Fibroblast of lung (primary cell): ENCODE measurements around the gene NR6A1. TPM values are rescaled to one million over a fixed set of nuclear protein-coding genes. Genes with fewer than 3 reads are reported as not detected.

Experiments
- DNase-seq, 2 donors: peaks; one replicate each; pipeline versions ENCODE4 v3.0.0 to v3.0.0-alpha.2; 2010; ENCODE audit warnings: low read depth in 2 of 2
- H2AFZ ChIP-seq: 2 replicates; pipeline ENCODE4 v1.5.1; 2012; ENCODE audit warnings: low read length, control low read depth, inconsistent platforms
- H3K27ac ChIP-seq: 2 replicates; pipeline ENCODE4 v1.5.1; 2011; ENCODE audit warnings: low read length, control low read depth; ENCODE audit not compliant: insufficient read depth
- H3K27me3 ChIP-seq: 2 replicates; pipeline ENCODE4 v1.5.1; 2011; ENCODE audit warnings: mild to moderate bottlenecking, low read length; ENCODE audit not compliant: control insufficient read depth, insufficient read depth
- H3K36me3 ChIP-seq: 2 replicates; pipeline ENCODE4 v1.5.1; 2011; ENCODE audit warnings: low read length; ENCODE audit not compliant: control insufficient read depth, insufficient read depth
- H3K4me1 ChIP-seq: 2 replicates; pipeline ENCODE4 v1.5.1; 2011; ENCODE audit warnings: low read length; ENCODE audit not compliant: control insufficient read depth, insufficient read depth; ENCODE audit errors: extremely low read depth
- H3K4me2 ChIP-seq: 2 replicates; pipeline ENCODE4 v1.5.1; 2011; ENCODE audit warnings: low read length, control low read depth; ENCODE audit not compliant: insufficient read depth; ENCODE audit errors: extremely low read depth
- H3K4me3 ChIP-seq, 4 experiments: fragments of 200-600 bp in 1 of 4; sonication (generic) in 1 of 4; replicated peaks in 1 of 4; 2 replicates each; pipeline ENCODE4 v1.5.1; 2011 to 2016; ENCODE audit warnings: low read length in 4 of 4, low read depth in 3 of 4, mild to moderate bottlenecking in 3 of 4, control low read depth in 2 of 4, inconsistent platforms in 1 of 4, mixed read lengths in 1 of 4; ENCODE audit not compliant: insufficient read depth in 1 of 4; ENCODE audit errors: control extremely low read depth in 1 of 4
- H3K79me2 ChIP-seq: 2 replicates; pipeline ENCODE4 v1.5.1; 2012; ENCODE audit warnings: mild to moderate bottlenecking, low read length, inconsistent platforms; ENCODE audit not compliant: control insufficient read depth, insufficient read depth
- H3K9ac ChIP-seq: 2 replicates; pipeline ENCODE4 v1.5.1; 2011; ENCODE audit warnings: mild to moderate bottlenecking, low read length, control low read depth; ENCODE audit not compliant: insufficient read depth
- H3K9me3 ChIP-seq: 2 replicates; pipeline ENCODE4 v1.5.1; 2012; ENCODE audit warnings: low read depth, low read length; ENCODE audit not compliant: control insufficient read depth, insufficient read depth
- H4K20me1 ChIP-seq: 2 replicates; pipeline ENCODE4 v1.5.1; 2011; ENCODE audit warnings: low read length; ENCODE audit not compliant: control insufficient read depth, insufficient read depth; ENCODE audit errors: extremely low read depth
- EZH2 ChIP-seq: IDR thresholded peaks from 2 replicates; pipeline ENCODE4 v1.5.1; 2012; ENCODE audit warnings: low read length, control low read depth, mild to moderate bottlenecking; ENCODE audit errors: missing control alignments
- polyA plus RNA-seq, 2 donors: library from polyadenylated mRNA; depleted of rRNA in 1 of 2; stranded (reverse) in 1 of 2; unstranded in 1 of 2; fragments of >200 nt; gene quantifications; 2 replicates each; pipeline ENCODE4 v1.2.1, GENCODE V29; 2011 to 2012; ENCODE audit warnings: missing spikeins in 1 of 2
- total RNA-seq: library from RNA; depleted of rRNA; stranded (reverse); fragments of >200 nt; gene quantifications from 2 replicates; pipeline ENCODE4 v1.2.1, GENCODE V29; 2014
- TF ChIP-seq, protein P1 (sequence below), 2 donors: IDR thresholded peaks in 1 of 2; conservative IDR thresholded peaks in 1 of 2; 1 replicate in 1 of 2; 2 replicates in 1 of 2; pipeline ENCODE4 v1.5.1; 2011 to 2012; ENCODE audit warnings: low read length in 2 of 2, control low read depth in 1 of 2, inconsistent platforms in 1 of 2, low read depth in 1 of 2, mild to moderate bottlenecking in 1 of 2

Gene NR6A1
- total and polyA plus RNA-seq, 2 donors (not counting 1 experiment from before 2014, with no cell fraction given), result 0.07 to 0.50 TPM

DNA sequence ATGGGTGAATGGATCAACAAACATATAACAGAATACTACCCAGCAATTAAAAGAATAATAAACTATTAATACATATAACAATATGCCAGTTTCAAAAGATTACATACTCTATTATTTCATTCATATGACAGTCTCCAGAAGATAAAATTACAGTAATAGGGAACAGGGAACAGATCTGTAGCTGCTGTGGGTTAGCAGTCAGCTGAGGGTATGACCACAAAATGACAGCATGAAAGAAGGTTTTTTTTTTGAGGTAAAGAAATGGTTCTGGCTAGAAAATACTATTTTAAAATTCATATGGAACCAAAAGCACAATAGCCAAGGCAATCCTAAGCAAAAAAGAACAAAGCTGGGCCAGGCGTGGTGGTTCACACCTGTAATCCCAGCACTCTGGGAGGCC lies 190.9 kb downstream of the NR6A1 start:
- H3K9me3 ChIP-seq, result no peaks in the 10 kb centered on the region
- no peaks in the 10 kb centered on the region for H3K36me3 ChIP-seq
- H3K4me1 ChIP-seq, result no peaks in the 10 kb centered on the region
- no peak overlapping the region for H3K27ac ChIP-seq
- no peak overlapping the region for H3K4me3 ChIP-seq
- no peak overlapping the region for H3K9ac ChIP-seq
- no peaks in the 10 kb centered on the region for H3K27me3 ChIP-seq
- no peak overlapping the region for H2AFZ ChIP-seq
- no peaks in the 10 kb centered on the region for H3K79me2 ChIP-seq
- no peak for DNase-seq
- no peak overlapping the region for H3K4me2 ChIP-seq
- TF ChIP-seq, protein P1, sequence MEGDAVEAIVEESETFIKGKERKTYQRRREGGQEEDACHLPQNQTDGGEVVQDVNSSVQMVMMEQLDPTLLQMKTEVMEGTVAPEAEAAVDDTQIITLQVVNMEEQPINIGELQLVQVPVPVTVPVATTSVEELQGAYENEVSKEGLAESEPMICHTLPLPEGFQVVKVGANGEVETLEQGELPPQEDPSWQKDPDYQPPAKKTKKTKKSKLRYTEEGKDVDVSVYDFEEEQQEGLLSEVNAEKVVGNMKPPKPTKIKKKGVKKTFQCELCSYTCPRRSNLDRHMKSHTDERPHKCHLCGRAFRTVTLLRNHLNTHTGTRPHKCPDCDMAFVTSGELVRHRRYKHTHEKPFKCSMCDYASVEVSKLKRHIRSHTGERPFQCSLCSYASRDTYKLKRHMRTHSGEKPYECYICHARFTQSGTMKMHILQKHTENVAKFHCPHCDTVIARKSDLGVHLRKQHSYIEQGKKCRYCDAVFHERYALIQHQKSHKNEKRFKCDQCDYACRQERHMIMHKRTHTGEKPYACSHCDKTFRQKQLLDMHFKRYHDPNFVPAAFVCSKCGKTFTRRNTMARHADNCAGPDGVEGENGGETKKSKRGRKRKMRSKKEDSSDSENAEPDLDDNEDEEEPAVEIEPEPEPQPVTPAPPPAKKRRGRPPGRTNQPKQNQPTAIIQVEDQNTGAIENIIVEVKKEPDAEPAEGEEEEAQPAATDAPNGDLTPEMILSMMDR (conservative IDR thresholded peaks at IDR 0.05 in 1 of 2, IDR thresholded peaks at IDR 0.05 in 1 of 2; ENCODE audit: low read depth in 1 of 2, low read length in 2 of 2), result no peak
- no peak for TF ChIP-seq EZH2
- no peaks in the 10 kb centered on the region for H4K20me1 ChIP-seq

DNA sequence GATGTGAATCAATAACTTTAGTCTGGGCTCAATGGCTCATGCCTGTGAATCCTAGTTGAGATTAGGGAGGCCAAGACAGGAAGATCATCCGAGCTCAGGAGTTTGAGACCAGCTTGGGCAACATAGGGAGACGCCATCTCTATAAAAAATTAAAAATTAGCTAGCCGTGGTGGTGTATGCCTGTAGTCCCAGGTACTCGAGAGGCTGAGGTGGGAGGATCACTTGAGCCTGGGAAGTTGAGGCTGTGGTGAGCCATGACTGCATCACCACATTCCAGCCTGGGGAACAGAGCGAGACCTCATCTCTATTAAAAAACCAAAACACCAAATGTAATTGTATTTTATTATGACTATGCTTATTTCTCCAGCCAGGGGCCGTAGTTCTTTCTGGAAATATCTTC lies 194.4 kb downstream of the NR6A1 start:
- H3K27me3 ChIP-seq, result no peaks in the 10 kb centered on the region
- TF ChIP-seq EZH2, result no peak
- TF ChIP-seq, protein P1 (conservative IDR thresholded peaks at IDR 0.05 in 1 of 2, IDR thresholded peaks at IDR 0.05 in 1 of 2; ENCODE audit: low read depth in 1 of 2, low read length in 2 of 2), result no peak
- no peaks in the 10 kb centered on the region for H3K4me1 ChIP-seq

DNA sequence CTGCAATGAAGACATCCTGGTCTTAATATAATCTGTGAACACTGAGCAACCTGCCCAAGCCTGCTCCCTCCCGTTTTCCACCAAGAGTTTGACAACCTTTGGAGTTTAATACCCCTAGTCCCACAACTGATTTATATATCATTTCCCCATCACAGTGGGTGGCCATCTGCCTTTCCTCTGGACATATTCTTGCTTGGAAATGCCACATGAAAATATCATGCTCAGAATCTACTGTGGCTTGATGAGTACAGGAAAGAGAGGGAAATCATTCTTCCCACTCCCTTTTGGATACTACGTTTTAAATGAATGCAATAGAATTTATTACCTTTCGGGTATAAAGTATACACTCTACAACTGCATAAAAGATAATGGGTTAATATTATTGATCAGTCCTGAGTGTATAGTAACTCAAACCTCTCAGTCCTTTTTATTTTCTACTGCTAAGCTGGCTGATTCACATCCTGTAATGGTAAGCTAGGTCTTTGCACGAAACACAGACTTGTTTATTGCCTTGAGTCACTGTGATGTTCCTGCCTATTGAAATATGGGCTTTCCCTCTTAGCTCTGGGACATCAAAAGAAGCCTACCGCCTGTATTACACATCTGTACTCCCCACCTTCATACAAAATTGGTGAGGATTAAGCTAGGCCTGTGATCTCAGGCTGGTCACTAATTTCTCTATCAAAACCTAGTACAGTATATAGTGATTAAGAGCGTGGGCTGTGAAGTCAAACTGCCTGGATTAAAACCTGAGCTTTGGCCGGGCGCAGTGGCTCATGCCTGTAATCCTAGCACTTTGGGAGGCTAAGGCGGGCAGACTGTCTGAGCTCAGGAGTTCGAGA lies 196.4 kb downstream of the NR6A1 start:
- Histone ChIP-seq H3K9ac (no peak overlapping the region), H3K9me3 (no peaks in the 10 kb centered on the region), H4K20me1 (no peaks in the 10 kb centered on the region), H3K79me2 (no peaks in the 10 kb centered on the region), H3K27me3 (no peaks in the 10 kb centered on the region), H3K36me3 (no peaks in the 10 kb centered on the region), H3K4me2 (no peak overlapping the region), H3K4me1 (no peaks in the 10 kb centered on the region), H2AFZ (no peak overlapping the region), H3K27ac (no peak overlapping the region), H3K4me3 (no peak overlapping the region)
- TF ChIP-seq EZH2, result no peak
- TF ChIP-seq, protein P1 (conservative IDR thresholded peaks at IDR 0.05 in 1 of 2, IDR thresholded peaks at IDR 0.05 in 1 of 2; ENCODE audit: low read depth in 1 of 2, low read length in 2 of 2), result no peak
- peak; percentile 31 to 71 for DNase-seq

More for the DNA sequence above, 194.4 kb downstream of the NR6A1 start:
- H4K20me1 ChIP-seq, result no peaks in the 10 kb centered on the region
- no peaks in the 10 kb centered on the region for H3K36me3 ChIP-seq
- H3K27ac ChIP-seq, result no peak overlapping the region
- H3K9me3 ChIP-seq, result no peaks in the 10 kb centered on the region
- no peak overlapping the region for H2AFZ ChIP-seq
- H3K4me2 ChIP-seq, result no peak overlapping the region
- H3K9ac ChIP-seq, result no peak overlapping the region
- no peak overlapping the region for H3K4me3 ChIP-seq
- no peaks in the 10 kb centered on the region for H3K79me2 ChIP-seq
- no peak for DNase-seq
